Glomerular endothelial cell (primary cell): ENCODE measurements around the gene LIAS. TPM values are rescaled to one million over a fixed set of nuclear protein-coding genes. Genes with fewer than 3 reads are reported as not detected.
"Not testable (repeated sequence)": the region's sequence is repeated elsewhere in the genome, so short reads cannot be mapped to it uniquely, and the experiment has no call there.

Experiments
- DNase-seq: peaks from one replicate; pipeline ENCODE4 v3.0.0-alpha.2; 2011; ENCODE audit warnings: low read depth, low spot score; ENCODE audit errors: extremely low read depth
- total RNA-seq: library from RNA; depleted of rRNA; stranded (reverse); fragments of >200 nt; gene quantifications from 2 replicates; pipeline ENCODE4 v1.2.3, GENCODE V29; 2015

The LIAS gene
- total RNA-seq, 1 donor from 2014 or later, result 6.0 TPM

DNA sequence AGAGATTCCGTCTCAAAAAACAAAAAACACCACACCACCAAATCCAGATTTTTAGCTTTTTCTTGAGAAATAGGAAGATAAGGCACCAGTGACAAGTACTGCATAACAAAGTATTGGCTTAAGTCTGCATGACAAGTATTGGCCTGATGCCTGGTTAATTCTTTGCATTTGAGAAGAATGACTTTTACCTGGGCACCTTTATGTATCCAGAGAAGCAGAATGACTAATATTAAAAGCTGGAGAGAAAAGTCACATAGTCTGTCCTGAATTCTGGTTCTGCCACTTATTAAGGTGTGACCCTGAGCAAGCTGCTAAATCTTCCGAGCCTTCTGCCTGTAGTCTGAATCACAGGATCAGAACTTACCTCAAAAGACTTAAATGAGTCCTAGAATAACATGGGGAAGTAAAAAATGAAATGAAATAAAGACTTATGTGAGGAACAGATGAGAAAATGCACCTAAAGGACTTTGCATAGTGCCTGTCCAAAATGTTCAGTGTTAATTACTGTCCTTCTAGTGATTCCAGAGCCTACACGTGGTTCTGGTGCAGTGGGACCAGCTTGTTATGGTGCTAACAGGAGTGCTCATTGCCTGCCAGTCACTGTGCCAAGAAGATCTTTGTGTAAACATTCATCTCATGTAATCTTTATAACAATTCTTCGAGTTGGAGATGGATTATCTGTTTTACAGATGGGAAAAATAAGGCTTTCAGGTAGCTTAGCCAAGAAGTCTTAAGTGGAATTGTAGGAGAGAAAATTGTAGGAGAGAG lies 36.8 kb downstream of the LIAS start:
- DNase-seq, result no peak

GRCh38 chr4:39497909-39498726 lies 39.3 kb downstream of the LIAS start:
- no peak for DNase-seq

DNA sequence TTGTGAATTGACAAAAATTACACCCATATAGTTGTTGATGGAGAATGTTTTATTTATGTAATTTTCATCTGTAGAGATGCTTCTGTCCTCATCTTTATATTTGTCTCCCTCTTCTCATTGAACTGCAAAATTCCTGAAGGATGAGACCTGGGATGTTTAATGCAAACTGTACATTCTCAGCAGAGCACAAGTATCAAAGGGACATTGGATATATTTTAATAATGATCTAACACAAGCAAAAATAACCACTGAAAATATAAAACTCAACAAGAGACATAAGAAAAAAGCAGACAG lies 39.8 kb downstream of the LIAS start:
- DNase-seq, result no peak

- DNase-seq, result no peak
Measured at GRCh38 chr4:39502019-39502663, 43.3 kb downstream of the LIAS start.

DNA sequence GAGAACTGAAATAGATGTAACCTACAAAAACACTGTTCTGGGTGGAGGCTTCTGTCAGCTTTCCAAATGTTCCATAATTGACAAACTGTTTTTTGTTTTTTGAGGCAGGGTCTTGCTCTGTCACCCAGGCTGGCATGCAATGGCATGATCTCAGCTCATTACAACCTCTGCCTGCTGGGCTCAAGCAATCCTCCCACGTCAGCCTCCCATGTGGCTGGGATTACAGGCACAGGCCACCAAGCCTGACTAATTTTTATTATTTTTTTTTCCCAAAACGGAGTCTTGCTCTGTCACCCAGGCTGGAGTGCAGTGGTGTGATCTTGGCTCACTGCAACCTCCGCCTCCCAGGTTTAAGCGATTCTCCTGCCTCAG lies 43.8 kb downstream of the LIAS start:
- DNase-seq, result not testable (repeated sequence)

GRCh38 chr4:39504538-39504937 lies 45.7 kb downstream of the LIAS start:
- no peak for DNase-seq

- DNase-seq, result no peak
Measured at GRCh38 chr4:39505581-39505980, 46.7 kb downstream of the LIAS start.

GRCh38 chr4:39510348-39510929 lies 51.6 kb downstream of the LIAS start:
- DNase-seq, result no peak

GRCh38 chr4:39514266-39514665 lies 55.4 kb downstream of the LIAS start:
- DNase-seq, result not testable (repeated sequence)

DNA sequence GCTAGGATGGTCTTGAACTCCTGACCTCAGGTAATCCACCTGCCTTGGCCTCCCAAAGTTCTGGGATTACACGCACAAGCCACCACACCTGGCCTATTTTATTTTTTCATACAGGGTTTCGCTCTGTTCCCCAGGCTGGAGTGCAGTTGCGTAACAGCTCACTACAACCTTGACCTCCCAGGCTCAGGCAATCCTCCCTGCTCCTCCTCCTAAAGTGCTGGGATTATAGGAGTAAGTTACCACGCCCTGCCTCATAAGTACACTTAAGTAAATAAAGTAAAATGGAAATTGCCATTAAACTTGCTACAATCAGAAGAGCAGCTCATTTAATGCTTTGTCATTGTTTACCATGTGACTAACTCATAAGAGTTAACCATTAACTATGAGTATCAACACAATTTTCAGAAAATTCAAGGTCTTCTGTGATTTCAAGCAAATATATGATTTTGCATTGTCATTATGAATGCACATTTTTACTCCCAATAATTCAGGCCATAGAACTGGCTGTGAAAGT lies 56.1 kb downstream of the LIAS start:
- DNase-seq, result no peak

- not testable (repeated sequence) for DNase-seq
Measured at GRCh38 chr4:39515669-39516401, 57.0 kb downstream of the LIAS start.

DNA sequence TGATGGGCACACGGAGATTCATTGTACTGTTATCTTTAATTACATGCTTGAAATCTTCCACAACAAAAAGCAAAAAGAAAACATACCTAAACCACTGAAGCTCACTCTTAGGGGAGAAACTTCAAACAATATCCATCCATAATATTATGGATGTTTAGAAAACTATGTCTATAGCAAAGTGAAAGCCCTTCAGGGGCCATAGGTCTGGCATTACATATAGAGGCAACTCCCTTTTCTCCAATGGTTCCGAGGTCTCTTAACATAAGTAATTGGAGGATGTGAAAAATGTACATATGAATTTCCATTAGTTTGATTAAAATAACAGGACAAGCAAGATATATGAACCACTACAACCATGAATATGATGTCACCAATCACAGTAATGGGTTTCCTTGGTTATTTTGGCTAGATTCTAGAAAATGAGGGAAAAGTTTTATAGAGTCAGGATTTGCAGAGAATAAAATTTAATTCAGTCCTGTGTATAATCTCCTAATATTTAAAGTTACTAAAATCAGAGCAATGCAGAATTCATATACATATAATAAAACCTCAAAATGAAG lies 57.6 kb downstream of the LIAS start:
- no peak for DNase-seq

DNA sequence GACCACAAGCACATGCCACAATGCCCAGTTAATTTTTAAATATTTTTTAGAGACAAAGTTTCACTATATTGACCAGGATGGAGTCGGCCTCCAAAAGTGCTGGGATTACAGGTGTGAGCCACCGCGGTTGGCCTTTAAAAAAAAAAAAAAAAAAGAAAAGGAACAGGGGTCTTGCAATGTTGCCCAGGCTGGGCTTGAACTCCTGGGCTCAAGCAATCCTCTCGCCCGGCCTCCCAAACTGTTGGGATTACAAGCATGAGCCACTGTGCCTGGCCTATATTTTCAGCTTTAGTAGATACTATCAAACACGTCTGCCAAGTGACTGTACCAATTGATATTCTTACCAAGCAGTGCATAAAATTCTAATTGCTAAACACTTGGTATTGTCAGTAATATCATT lies 59.6 kb downstream of the LIAS start:
- DNase-seq, result no peak

DNA sequence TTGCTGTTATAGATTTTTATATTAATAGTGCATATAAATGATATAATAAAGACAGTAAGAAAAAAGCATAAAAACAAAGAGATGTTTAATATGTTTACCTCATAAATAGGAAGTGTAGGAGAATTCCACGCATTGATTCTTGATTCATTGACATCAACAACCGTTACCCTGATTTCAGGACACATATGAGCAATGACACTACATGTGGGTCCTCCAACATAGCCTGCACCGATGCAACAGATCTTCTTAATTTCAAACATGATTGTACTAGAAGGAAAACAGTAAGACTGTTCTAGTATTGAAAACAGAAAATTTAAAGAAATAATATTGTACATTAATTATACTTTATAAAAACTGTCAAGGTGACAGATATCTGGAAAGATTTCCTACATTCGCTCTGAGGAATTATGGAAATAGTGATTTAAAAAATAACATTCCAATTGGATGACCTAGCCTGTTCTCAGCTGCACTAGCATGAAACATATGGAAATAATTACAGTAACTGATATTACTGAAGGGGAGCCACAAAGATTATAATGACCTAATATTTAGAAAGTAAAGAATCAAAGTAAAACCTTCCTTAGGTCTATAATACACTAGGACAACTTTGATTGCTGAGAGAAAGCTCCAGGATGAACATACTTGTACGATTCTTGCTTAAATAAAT lies 62.5 kb downstream of the LIAS start:
- DNase-seq, result no peak

DNA sequence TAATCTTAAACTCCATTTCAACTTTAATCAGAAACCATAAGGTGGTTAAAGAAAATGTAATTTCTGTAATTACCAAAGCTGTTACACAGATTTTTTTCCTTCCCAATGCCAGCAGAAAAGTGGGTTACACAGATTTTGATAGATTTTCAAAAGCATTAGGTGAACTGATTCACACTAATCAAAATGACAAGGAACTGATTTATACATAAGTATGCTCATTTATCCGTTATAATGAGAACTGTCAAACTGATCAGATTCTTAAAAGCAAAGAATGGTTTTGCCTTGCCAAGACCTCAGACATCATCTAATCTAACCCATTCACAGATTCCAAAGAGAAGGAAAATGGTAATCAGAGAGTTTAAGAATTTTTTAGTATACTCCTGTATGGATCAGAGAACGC lies 63.2 kb downstream of the LIAS start:
- no peak for DNase-seq

- DNase-seq, result no peak
Measured at GRCh38 chr4:39524161-39524957, 65.5 kb downstream of the LIAS start.

GRCh38 chr4:39525822-39526690 lies 67.2 kb downstream of the LIAS start:
- no peak for DNase-seq

GRCh38 chr4:39526765-39527295 lies 68.0 kb downstream of the LIAS start:
- DNase-seq, result no peak
